Pancreas (tissue), 10 donors: Measurements from ENCODE around the gene SGMS1. TPM values are rescaled to one million over a fixed set of nuclear protein-coding genes. Genes with fewer than 3 reads are reported as not detected.

Experiments
- ATAC-seq, 4 donors: fragments of 200-7000 bp; cut with Tn5 transposase; one replicate each; pipeline versions ENCODE4 v1.8.0 to v1.9.1; 2020; ENCODE audit warnings: mild to moderate bottlenecking in 4 of 4, moderate library complexity in 4 of 4
- DNase-seq, 6 donors: peaks; one replicate each; pipeline ENCODE4 v3.0.0-alpha.2; 2020
- FAIRE-seq: peaks from 2 replicates; lab custom pipeline; 2012; peaks lifted over from hg19 to GRCh38; lab: Jason Lieb, UNC
- H3K27ac ChIP-seq, 4 donors: fragments of 200-600 bp; sonication (generic); 1 replicate in 3 of 4; 2 replicates in 1 of 4; pipeline versions ENCODE4 v1.5.0 to v1.8.0; 2020
- H3K27me3 ChIP-seq, 4 donors: fragments of 200-600 bp; one replicate each; pipeline ENCODE4 v1.8.0; 2021
- H3K36me3 ChIP-seq, 3 donors: fragments of 200-600 bp; sonication (generic) in 1 of 3; one replicate each; pipeline versions ENCODE4 v1.5.0 to v1.8.0; 2020 to 2021
- H3K4me1 ChIP-seq, 3 donors: fragments of 200-600 bp; one replicate each; pipeline ENCODE4 v1.8.0; 2021
- H3K4me3 ChIP-seq, 4 donors: fragments of 200-600 bp; sonication (generic) in 2 of 4; one replicate each; pipeline versions ENCODE4 v1.5.0 to v1.8.0; 2020 to 2021
- H3K9me3 ChIP-seq, 4 donors: fragments of 200-600 bp; one replicate each; pipeline ENCODE4 v1.8.0; 2021
- CTCF ChIP-seq, 4 donors: fragments of 200-600 bp; sonication (generic) in 3 of 4; IDR thresholded peaks; one replicate each; pipeline versions ENCODE4 v1.5.0 to v1.8.0; 2021; ENCODE audit warnings: antibody characterized with exemption in 4 of 4
- WGBS, 2 donors: extraction: QIAGEN DNeasy Blood & Tissue Kit; methylation state at CpG; one replicate each; pipeline ENCODE4 v1.1.7; 2013; 5-methylcytosine and 5-hydroxymethylcytosine counted together
- intact Hi-C, 3 donors: fragments of 100-400 bp; cut with DNase I; formaldehyde crosslinking; loops; one replicate each; pipeline versions ENCODE4 v1.11.1 to v1.14.2; 2022
- polyA plus RNA-seq, 2 donors: library from polyadenylated mRNA; stranded (reverse); fragments of 200-250 nt; gene quantifications; one replicate each; pipeline ENCODE4 v1.2.3, GENCODE V29; 2013
- total RNA-seq, 6 donors: library from RNA; stranded (reverse); fragmentation: NEBNext Ultra II Directional in 4 of 6; extraction: Animal tissue kit (Norgen Biotek cat#: 25700) in 4 of 6; gene quantifications; one replicate each; pipeline versions ENCODE4 v1.2.1 to v1.2.4, GENCODE V29; 2021 to 2023
- donor health status: healthy with polysubstance abuse.
- donor health status: DM: no; HTN: no; CAD: no; lungs with moderate emphysema.
- donor health status: DM: no; HTN: no; CAD: no.
- donor health status: control.
- donor health status: control.
- donor health status: Bipolar disorder and iron deficiency.
- donor health status: DM: yes; HTN: yes; CAD: no.
- donor health status: DM: no; HTN: no; CAD: no.
- donor health status: DM: no; HTN: no; CAD: no.
- donor health status: DM: yes; HTN: yes; CAD: no.

SGMS1 gene
- total and polyA plus RNA-seq, 8 donors, result 4.8 to 21.6 (median 13.2) TPM

- Histone ChIP-seq H3K27me3 (no peaks in the 10 kb centered on the region), H3K36me3 (no peaks in the 10 kb centered on the region), H3K4me3 (no peak overlapping the region), H3K4me1 (no peaks in the 10 kb centered on the region), H3K27ac (no peak overlapping the region), H3K9me3 (no peaks in the 10 kb centered on the region)
- 97 to 98% methylated on average over 2 of the region's 2 CpGs for WGBS, 2 donors
- intact Hi-C loops, result no loop called here
- TF ChIP-seq CTCF (IDR thresholded peaks at IDR 0.05), result no peak
- ATAC-seq (no peak), FAIRE-seq (no peak), DNase-seq (no peak)
Measured at GRCh38 chr10:50335397-50335796, 288.4 kb downstream of the SGMS1 start.

- FAIRE-seq (no peak), DNase-seq (no peak), ATAC-seq (no peak)
- Histone ChIP-seq H3K4me1 (no peaks in the 10 kb centered on the region), H3K4me3 (no peak overlapping the region), H3K27ac (no peak overlapping the region), H3K9me3 (no peaks in the 10 kb centered on the region), H3K36me3 (no peaks in the 10 kb centered on the region), H3K27me3 (no peaks in the 10 kb centered on the region)
- no peak for TF ChIP-seq CTCF (IDR thresholded peaks at IDR 0.05)
- intact Hi-C loops, result no loop called here
- WGBS, 2 donors, result 89 to 92% methylated on average over 2 of the region's 2 CpGs
Measured at GRCh38 chr10:50334273-50334672, 289.5 kb downstream of the SGMS1 start.

- DNase-seq (no peak), ATAC-seq (no peak), FAIRE-seq (no peak)
- no peaks in the 10 kb centered on the region for H3K4me1 ChIP-seq
- H3K9me3 ChIP-seq, result no peaks in the 10 kb centered on the region
- H3K27me3 ChIP-seq, result no peaks in the 10 kb centered on the region
- no peaks in the 10 kb centered on the region for H3K36me3 ChIP-seq
- H3K27ac ChIP-seq, result no peak overlapping the region
- no peak overlapping the region for H3K4me3 ChIP-seq
- intact Hi-C loops, result no loop called here
- TF ChIP-seq CTCF (IDR thresholded peaks at IDR 0.05), result no peak
Measured at GRCh38 chr10:50333872-50334271, 289.9 kb downstream of the SGMS1 start.

GRCh38 chr10:50332108-50332842 is 291.5 kb downstream of the SGMS1 start:
- intact Hi-C loops, result no loop called here
- WGBS, 2 donors, result 82 to 86% methylated on average over 3 of the region's 3 CpGs
- FAIRE-seq (no peak), ATAC-seq (peak in 2 of 4 donors; percentile 38 to 48), DNase-seq (no peak)
- no peak overlapping the region for H3K4me3 ChIP-seq
- H3K27ac ChIP-seq, result no peak overlapping the region
- peaks cover 0 to 4% (median 0%) of the 10 kb centered on the region in 3 donors for H3K4me1 ChIP-seq
- TF ChIP-seq CTCF (IDR thresholded peaks at IDR 0.05), result no peak
- H3K9me3 ChIP-seq, result no peaks in the 10 kb centered on the region
- H3K27me3 ChIP-seq, result no peaks in the 10 kb centered on the region
- no peaks in the 10 kb centered on the region for H3K36me3 ChIP-seq

GRCh38 chr10:50331486-50331885 is 292.3 kb downstream of the SGMS1 start:
- no peak for TF ChIP-seq CTCF (IDR thresholded peaks at IDR 0.05)

More at GRCh38 chr10:50331486-50331885, 292.3 kb downstream of the SGMS1 start:
- H3K4me3 ChIP-seq, result no peak overlapping the region
- intact Hi-C loops, result no loop called here
- no peak overlapping the region for H3K27ac ChIP-seq
- no peaks in the 10 kb centered on the region for H3K27me3 ChIP-seq
- WGBS, 2 donors, result 99% methylated on average over 2 of the region's 2 CpGs
- FAIRE-seq, result no peak
- no peak for DNase-seq
- ATAC-seq, result no peak
- H3K4me1 ChIP-seq, result peaks cover 0 to 4% (median 0%) of the 10 kb centered on the region in 3 donors
- H3K9me3 ChIP-seq, result no peaks in the 10 kb centered on the region
- no peaks in the 10 kb centered on the region for H3K36me3 ChIP-seq
